HG02852 (cell line): ENCODE results near the gene STX8.

Experiments used
- ATAC-seq: cut with Tn5 transposase; IDR thresholded peaks from one replicate; pipeline ENCODE4 v1.9.1; 2021; ENCODE audit warnings: mild to moderate bottlenecking, moderate library complexity; ENCODE audit not compliant: unreplicated experiment

The STX8 gene

GRCh38 chr17:9307313-9307998 is 268.2 kb downstream of the STX8 start:
- ATAC-seq = no peak

- no peak for ATAC-seq
These were observed 269.5 kb downstream of the STX8 start for GRCh38 chr17:9306086-9306485.

- ATAC-seq = no peak
These were observed 275.9 kb downstream of the STX8 start for GRCh38 chr17:9299695-9300094.

- no peak for ATAC-seq
These were observed 276.8 kb downstream of the STX8 start for GRCh38 chr17:9298776-9299295.

- no peak for ATAC-seq
These were observed 277.5 kb downstream of the STX8 start for GRCh38 chr17:9298135-9298534.

- ATAC-seq = no peak
These were observed 280.9 kb downstream of the STX8 start for GRCh38 chr17:9294661-9295210.

- no peak for ATAC-seq
These were observed 283.1 kb downstream of the STX8 start for GRCh38 chr17:9292561-9292941.

GRCh38 chr17:9291912-9292560 is 283.6 kb downstream of the STX8 start:
- ATAC-seq = no peak

GRCh38 chr17:9290226-9290613 is 285.4 kb downstream of the STX8 start:
- no peak for ATAC-seq

- ATAC-seq = no peak
These were observed 288.3 kb downstream of the STX8 start for GRCh38 chr17:9287306-9287705.

- no peak for ATAC-seq
These were observed 289.2 kb downstream of the STX8 start for GRCh38 chr17:9286434-9286833.

GRCh38 chr17:9285602-9286427 is 289.8 kb downstream of the STX8 start:
- no peak for ATAC-seq

- ATAC-seq = no peak
These were observed 290.7 kb downstream of the STX8 start for GRCh38 chr17:9284884-9285283.

GRCh38 chr17:9283909-9284308 is 291.7 kb downstream of the STX8 start:
- ATAC-seq = no peak

GRCh38 chr17:9279893-9280292 is 295.7 kb downstream of the STX8 start:
- no peak for ATAC-seq

GRCh38 chr17:9274973-9275372 is 300.6 kb downstream of the STX8 start:
- no peak for ATAC-seq

GRCh38 chr17:9273428-9274391 is 301.9 kb downstream of the STX8 start:
- no peak for ATAC-seq

GRCh38 chr17:9272501-9273200 is 303.0 kb downstream of the STX8 start:
- no peak for ATAC-seq

GRCh38 chr17:9271989-9272388 is 303.6 kb downstream of the STX8 start:
- no peak for ATAC-seq

GRCh38 chr17:9270921-9271320 is 304.7 kb downstream of the STX8 start:
- no peak for ATAC-seq
